Frontal cortex (tissue), 4 donors: ENCODE data around the gene HIBADH. TPM values are rescaled to one million over a fixed set of nuclear protein-coding genes. Genes with fewer than 3 reads are reported as not detected.

Experiments
- DNase-seq, 2 donors: peaks; one replicate each; pipeline ENCODE4 v3.0.0; 2012; ENCODE audit warnings: low spot score in 2 of 2
- FAIRE-seq: peaks from 2 replicates; lab custom pipeline; 2012; peaks lifted over from hg19 to GRCh38; lab: Jason Lieb, UNC
- total RNA-seq: library from RNA; depleted of rRNA; stranded (reverse); fragments of >200 nt; gene quantifications from one replicate; pipeline ENCODE4 v1.2.3, GENCODE V29; 2014
- donor health status: control.
- donor health status: control.
- donor health status: control.

HIBADH gene
- 13.5 TPM for total RNA-seq

- FAIRE-seq, result peak; percentile 19
- DNase-seq, result peak; percentile 93 to 96
Observed at GRCh38 chr7:27662490-27663205, at the start of gene HIBADH. TSS of gene HIBADH (minus strand) at chr7:27662883. CDS start at chr7:27662788, 95 bp downstream.

- FAIRE-seq, result no peak
Observed at GRCh38 chr7:27712217-27712616, 49.5 kb upstream of the HIBADH start.

GRCh38 chr7:27709137-27710075, 46.7 kb upstream of the HIBADH start:
- no peak for DNase-seq
- no peak for FAIRE-seq

More at GRCh38 chr7:27712217-27712616, 49.5 kb upstream of the HIBADH start:
- DNase-seq, result no peak

GRCh38 chr7:27708485-27708884, 45.8 kb upstream of the HIBADH start:
- FAIRE-seq, result no peak
- no peak for DNase-seq

GRCh38 chr7:27705200-27705594, 42.5 kb upstream of the HIBADH start:
- DNase-seq, result no peak
- FAIRE-seq, result no peak

GRCh38 chr7:27704422-27705199, 41.9 kb upstream of the HIBADH start:
- DNase-seq, result no peak
- no peak for FAIRE-seq

- DNase-seq (no peak), FAIRE-seq (peak; percentile 30)
Observed at GRCh38 chr7:27703181-27703580, 40.5 kb upstream of the HIBADH start.

- no peak for FAIRE-seq
- no peak for DNase-seq
Observed at GRCh38 chr7:27700501-27700900, 37.8 kb upstream of the HIBADH start.

- DNase-seq (no peak), FAIRE-seq (no peak)
Observed at GRCh38 chr7:27699751-27700150, 37.1 kb upstream of the HIBADH start.

GRCh38 chr7:27697861-27698430, 35.3 kb upstream of the HIBADH start:
- DNase-seq (no peak), FAIRE-seq (no peak)

- no peak for DNase-seq
- FAIRE-seq, result no peak
Observed at GRCh38 chr7:27695096-27695495, 32.4 kb upstream of the HIBADH start.

- no peak for FAIRE-seq
- DNase-seq, result no peak
Observed at GRCh38 chr7:27693794-27694193, 31.1 kb upstream of the HIBADH start.

- DNase-seq, result no peak
- no peak for FAIRE-seq
Observed at GRCh38 chr7:27690649-27691048, 28.0 kb upstream of the HIBADH start.

- FAIRE-seq (no peak), DNase-seq (peak in 1 of 2 donors; percentile 12)
Observed at GRCh38 chr7:27689591-27690164, 27.0 kb upstream of the HIBADH start.

- no peak for DNase-seq
- FAIRE-seq, result no peak
Observed at GRCh38 chr7:27689150-27689549, 26.5 kb upstream of the HIBADH start.

GRCh38 chr7:27688646-27689045, 26.0 kb upstream of the HIBADH start:
- DNase-seq (no peak), FAIRE-seq (no peak)

GRCh38 chr7:27688056-27688455, 25.4 kb upstream of the HIBADH start:
- no peak for DNase-seq
- FAIRE-seq, result no peak

GRCh38 chr7:27686315-27686714, 23.6 kb upstream of the HIBADH start:
- DNase-seq, result no peak
- FAIRE-seq, result no peak

GRCh38 chr7:27685893-27686292, 23.2 kb upstream of the HIBADH start:
- FAIRE-seq, result no peak

GRCh38 chr7:27685209-27685608, 22.5 kb upstream of the HIBADH start:
- DNase-seq, result no peak
- FAIRE-seq, result no peak

More at GRCh38 chr7:27685893-27686292, 23.2 kb upstream of the HIBADH start:
- DNase-seq, result no peak
